Colonic mucosa (tissue), 4 donors: ENCODE results near the gene SNAI1. TPM values are rescaled to one million over a fixed set of nuclear protein-coding genes. Genes with fewer than 3 reads are reported as not detected.

Experiments
- DNase-seq: peaks from one replicate; pipeline ENCODE4 v3.0.0-alpha.2; 2020
- H3K27ac ChIP-seq: fragments of 200-600 bp; one replicate; pipeline ENCODE4 v1.8.0; 2021
- H3K27me3 ChIP-seq: fragments of 200-600 bp; one replicate; pipeline ENCODE4 v1.8.0; 2021
- H3K36me3 ChIP-seq: fragments of 200-600 bp; one replicate; pipeline ENCODE4 v1.8.0; 2021
- H3K4me1 ChIP-seq: fragments of 200-600 bp; one replicate; pipeline ENCODE4 v1.8.0; 2021; ENCODE audit warnings: mild to moderate bottlenecking
- H3K4me3 ChIP-seq: fragments of 200-600 bp; one replicate; pipeline ENCODE4 v1.8.0; 2021
- H3K9ac ChIP-seq, 2 donors: one replicate each; pipeline ENCODE4 v1.7.0; 2013; ENCODE audit warnings: control low read depth in 2 of 2, low read depth in 2 of 2, low read length in 2 of 2
- H3K9me3 ChIP-seq: fragments of 200-600 bp; one replicate; pipeline ENCODE4 v1.8.0; 2021
- CTCF ChIP-seq: fragments of 200-600 bp; IDR thresholded peaks from one replicate; pipeline ENCODE4 v1.8.0; 2022; ENCODE audit warnings: antibody characterized with exemption, mild to moderate bottlenecking
- intact Hi-C: fragments of 100-400 bp; cut with DNase I; formaldehyde crosslinking; loops from one replicate; pipeline ENCODE4 v1.14.1; 2022
- total RNA-seq, 2 donors: library from RNA; stranded (reverse); fragmentation: NEBNext Ultra II Directional in 1 of 2; extraction: Animal tissue kit (Norgen Biotek cat#: 25700) in 1 of 2; gene quantifications; one replicate each; pipeline ENCODE4 v1.2.1, GENCODE V29; 2021
- donor health status: healthy.
- donor health status: DM: no; HTN: no; CAD: no.
- donor health status: DM: no; HTN: no; CAD: no.

SNAI1 gene
- total RNA-seq, 2 donors from 2014 or later: 0.59 to 4.5 TPM

GRCh38 chr20:49978685-49979029, 4.1 kb upstream of the SNAI1 start:
- intact Hi-C loops: loop anchor here (1.0 kb wide), 1 partner anchor 93 kb away; no protein-coding TSS in a partner anchor
- no peak for TF ChIP-seq CTCF
- H3K4me1 ChIP-seq: peaks cover 14% of the 10 kb centered on the region
- H3K9me3 ChIP-seq: no peaks in the 10 kb centered on the region
- H3K9ac ChIP-seq: peak overlapping the region in 1 of 2 donors; percentile 12
- H3K27ac ChIP-seq: no peak overlapping the region
- H3K27me3 ChIP-seq: no peaks in the 10 kb centered on the region
- H3K36me3 ChIP-seq: no peaks in the 10 kb centered on the region
- DNase-seq: no peak
- H3K4me3 ChIP-seq: no peak overlapping the region

DNA sequence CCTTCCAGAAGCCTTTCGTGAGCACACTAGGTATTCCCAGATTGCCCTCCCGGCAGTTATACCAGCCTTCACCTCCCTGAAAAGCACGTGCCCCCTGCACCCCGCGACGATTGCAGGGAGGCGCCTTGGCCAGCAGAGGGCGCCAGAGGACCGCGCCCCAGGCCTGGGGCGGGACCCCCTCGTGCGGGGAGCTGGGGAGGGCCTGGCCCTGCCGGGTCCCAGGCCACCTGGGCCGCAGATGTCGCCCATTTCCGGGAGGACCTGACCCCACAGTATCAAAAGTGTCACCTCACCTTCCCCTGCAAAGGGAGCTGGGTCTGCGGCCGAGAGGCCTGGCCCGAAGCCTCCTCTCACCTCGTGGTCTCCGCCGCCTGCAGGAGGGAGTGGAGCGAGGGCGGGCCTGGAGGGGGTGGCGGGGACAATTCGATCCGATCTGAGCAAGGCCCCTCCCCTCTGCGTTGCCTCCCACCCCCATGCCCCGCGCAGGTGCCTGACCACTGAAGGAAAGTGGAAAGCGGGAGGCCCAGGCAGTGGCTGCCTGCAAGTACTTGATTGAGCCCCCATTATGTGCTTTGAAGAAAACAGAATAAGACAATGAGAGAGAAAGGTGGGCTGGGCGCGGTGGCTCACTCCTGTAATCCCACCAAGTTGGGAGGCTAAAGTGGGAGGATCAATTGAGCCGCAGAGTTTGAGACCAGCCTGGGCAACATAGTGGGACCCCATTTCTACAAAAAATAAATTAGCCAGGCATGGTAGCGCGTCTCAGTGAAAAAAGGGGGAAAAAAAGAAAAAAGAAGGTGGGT, 3.5 kb upstream of the SNAI1 start:
- DNase-seq: peak; percentile 57
- Histone ChIP-seq H3K27ac (no peak overlapping the region), H3K4me3 (no peak overlapping the region), H3K9me3 (no peaks in the 10 kb centered on the region), H3K27me3 (no peaks in the 10 kb centered on the region), H3K4me1 (peaks cover 14% of the 10 kb centered on the region), H3K36me3 (no peaks in the 10 kb centered on the region), H3K9ac (peak overlapping the region in 1 of 2 donors; percentile 12)
- TF ChIP-seq CTCF: peak; percentile 99
- intact Hi-C loops: loop anchor here (1.0 kb wide), 1 partner anchor 92 kb away; no protein-coding TSS in a partner anchor

- DNase-seq: no peak
- H3K36me3 ChIP-seq: no peaks in the 10 kb centered on the region
- no peak for TF ChIP-seq CTCF
- no peak overlapping the region for H3K27ac ChIP-seq
- H3K9me3 ChIP-seq: no peaks in the 10 kb centered on the region
- peaks cover 14% of the 10 kb centered on the region for H3K4me1 ChIP-seq
- no peak overlapping the region for H3K9ac ChIP-seq
- H3K27me3 ChIP-seq: no peaks in the 10 kb centered on the region
- no peak overlapping the region for H3K4me3 ChIP-seq
- intact Hi-C loops: loop anchor here (5.0 kb wide), 1 partner anchor 197 kb away; no protein-coding TSS in a partner anchor
These were observed 2.4 kb upstream of the SNAI1 start for GRCh38 chr20:49980140-49981008.

DNA sequence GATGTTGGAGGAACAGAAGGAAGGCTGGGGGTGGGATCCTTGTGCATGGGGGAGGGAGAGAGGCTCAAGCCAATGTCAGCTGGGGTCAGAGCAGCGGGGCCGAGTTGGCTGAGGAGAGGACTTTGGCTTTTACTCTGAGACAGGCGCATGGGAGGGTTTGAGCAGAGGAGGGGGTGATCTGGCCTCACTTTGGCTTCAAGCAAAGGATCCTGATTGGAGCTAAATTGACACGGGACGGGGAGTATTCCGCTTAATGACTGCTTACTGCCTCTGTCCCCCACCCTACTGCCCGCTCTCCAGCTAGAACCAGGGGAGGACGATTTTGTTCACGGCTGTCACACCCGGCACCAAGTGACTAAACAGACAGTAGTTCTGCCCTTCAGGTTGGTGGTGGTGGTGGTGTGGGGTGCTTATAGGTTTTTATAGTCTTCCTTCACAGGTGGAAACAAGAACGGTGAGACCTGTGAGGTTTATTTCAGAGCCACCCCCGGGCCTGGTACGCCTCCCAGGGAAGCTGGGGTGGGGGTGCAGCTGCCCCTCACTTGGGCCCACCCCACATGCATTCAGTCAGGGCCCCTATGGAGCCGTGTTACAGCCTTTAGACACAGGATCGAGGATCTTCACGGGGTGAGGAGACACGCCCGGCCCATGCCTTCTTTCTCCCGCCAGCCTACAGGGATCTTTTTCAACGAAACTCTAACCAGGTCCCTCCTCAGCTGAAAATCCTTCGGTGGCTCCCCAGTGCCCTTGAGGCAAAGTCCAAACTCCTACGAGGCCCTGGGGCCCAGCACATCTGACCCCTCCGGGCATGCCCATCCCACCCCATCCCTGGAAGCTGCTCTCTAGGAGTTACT, 1.3 kb upstream of the SNAI1 start:
- no peaks in the 10 kb centered on the region for H3K27me3 ChIP-seq
- no peak overlapping the region for H3K27ac ChIP-seq
- no peak for DNase-seq
- no peaks in the 10 kb centered on the region for H3K36me3 ChIP-seq
- peaks cover 14% of the 10 kb centered on the region for H3K4me1 ChIP-seq
- H3K9me3 ChIP-seq: no peaks in the 10 kb centered on the region
- TF ChIP-seq CTCF: no peak
- no peak overlapping the region for H3K4me3 ChIP-seq
- no peak overlapping the region for H3K9ac ChIP-seq
- intact Hi-C loops: loop anchor here (5.0 kb wide), 1 partner anchor 196 kb away; no protein-coding TSS in a partner anchor

- H3K9ac ChIP-seq: no peak overlapping the region
- no peaks in the 10 kb centered on the region for H3K27me3 ChIP-seq
- intact Hi-C loops: loop anchor here (5.0 kb wide), 1 partner anchor 195 kb away; no protein-coding TSS in a partner anchor
- peaks cover 14% of the 10 kb centered on the region for H3K4me1 ChIP-seq
- H3K4me3 ChIP-seq: peak overlapping the region; percentile 41
- H3K27ac ChIP-seq: no peak overlapping the region
- no peak for TF ChIP-seq CTCF
- no peaks in the 10 kb centered on the region for H3K9me3 ChIP-seq
- DNase-seq: no peak
- no peaks in the 10 kb centered on the region for H3K36me3 ChIP-seq
These were observed 771 bp upstream of the SNAI1 start for GRCh38 chr20:49982072-49982345.
